ENCODE results near the gene ACOXL. TPM values are rescaled to one million over a fixed set of nuclear protein-coding genes. Genes with fewer than 3 reads are reported as not detected.
"Not testable (repeated sequence)": the region's sequence is repeated elsewhere in the genome, so short reads cannot be mapped to it uniquely, and the experiment has no call there.

ACOXL gene
- total and polyA plus RNA-seq, 10 of the 15 experiments (the other 5 are each of a cell fraction or from before 2014, with no cell fraction given) = 0.05 to 1.3 (median 0.71) TPM

DNA sequence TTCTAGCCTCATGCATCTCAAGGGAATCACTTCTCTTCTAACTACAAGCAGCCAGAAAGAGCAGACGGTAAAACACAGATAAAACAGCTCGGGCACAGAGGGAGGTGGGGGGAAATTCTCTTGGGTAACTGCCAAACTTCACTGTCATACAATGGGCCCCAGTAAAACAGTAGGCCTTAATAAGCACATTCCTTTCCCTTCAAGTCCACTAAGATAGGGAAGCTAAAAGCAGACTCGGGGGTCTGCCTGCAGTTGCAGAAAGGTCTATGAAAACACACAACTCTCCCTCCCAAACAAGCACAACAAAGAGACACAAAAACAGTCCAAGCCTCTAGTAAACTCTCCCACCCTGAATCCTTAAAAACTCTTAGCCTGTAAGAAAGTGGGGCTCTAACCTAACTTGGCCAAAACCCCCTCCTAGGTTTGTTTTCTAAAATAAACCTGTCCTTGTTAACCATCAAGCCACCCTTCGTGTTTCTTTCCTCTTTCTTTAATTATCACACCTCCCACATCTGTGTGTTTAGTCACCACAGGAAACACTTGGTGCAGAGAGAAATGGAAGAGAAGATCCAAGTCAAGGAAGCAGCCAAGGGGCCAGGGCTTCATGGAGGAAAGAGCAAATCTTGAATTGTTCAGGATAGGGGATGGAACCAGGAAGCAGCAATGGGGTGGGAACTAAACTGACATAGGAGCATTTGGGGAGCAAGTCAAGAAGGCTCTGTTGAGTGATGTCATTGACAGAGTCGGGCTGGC, 37.1 kb upstream of the ACOXL start:
- H3K79me2 ChIP-seq (ENCODE audit: control insufficient read depth, insufficient read depth, low read length); intact Hi-C loops (cut with micrococcal nuclease; ENCODE audit: unreplicated experiment); H3K4me1 ChIP-seq (ENCODE audit: control insufficient read depth, insufficient read depth, low read length); FAIRE-seq; H4K20me1 ChIP-seq (ENCODE audit: control insufficient read depth, insufficient read depth); H3K4me3 ChIP-seq; BruUV-seq (replicated peaks); H3K9ac ChIP-seq (ENCODE audit: control insufficient read depth, insufficient read depth, low read length); H3K9me3 ChIP-seq (replicated peaks; ENCODE audit: control insufficient read depth, insufficient read depth, low read length); H3K36me3 ChIP-seq (ENCODE audit: control insufficient read depth in 2 of 2, insufficient read depth in 2 of 2, low read length in 1 of 2); H3K4me2 ChIP-seq (ENCODE audit: control insufficient read depth, insufficient read depth); H3K27me3 ChIP-seq (replicated peaks in 1 of 2; ENCODE audit: control insufficient read depth in 2 of 2, insufficient read depth in 2 of 2, low read length in 1 of 2); in situ Hi-C loops (cut with MboI); H3K27ac ChIP-seq (ENCODE audit: control insufficient read depth, insufficient read depth); DNase-seq (ENCODE audit: low read depth, low spot score): not testable (repeated sequence)
- peak; percentile 65; the same call in 1 of the 2 replicates for TF ChIP-seq NBN (IDR thresholded peaks at IDR 0.05)
- TF ChIP-seq GATAD2B (conservative IDR thresholded peaks at IDR 0.05; ENCODE audit: low read depth) = 0 out of 2 replicates have a peak, but pooled peaks have one; percentile 25
- TF ChIP-seq, protein P1, sequence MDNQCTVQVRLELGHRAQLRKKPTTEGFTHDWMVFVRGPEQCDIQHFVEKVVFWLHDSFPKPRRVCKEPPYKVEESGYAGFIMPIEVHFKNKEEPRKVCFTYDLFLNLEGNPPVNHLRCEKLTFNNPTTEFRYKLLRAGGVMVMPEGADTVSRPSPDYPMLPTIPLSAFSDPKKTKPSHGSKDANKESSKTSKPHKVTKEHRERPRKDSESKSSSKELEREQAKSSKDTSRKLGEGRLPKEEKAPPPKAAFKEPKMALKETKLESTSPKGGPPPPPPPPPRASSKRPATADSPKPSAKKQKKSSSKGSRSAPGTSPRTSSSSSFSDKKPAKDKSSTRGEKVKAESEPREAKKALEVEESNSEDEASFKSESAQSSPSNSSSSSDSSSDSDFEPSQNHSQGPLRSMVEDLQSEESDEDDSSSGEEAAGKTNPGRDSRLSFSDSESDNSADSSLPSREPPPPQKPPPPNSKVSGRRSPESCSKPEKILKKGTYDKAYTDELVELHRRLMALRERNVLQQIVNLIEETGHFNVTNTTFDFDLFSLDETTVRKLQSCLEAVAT (IDR thresholded peaks at IDR 0.05) = 0 out of 2 replicates have a peak, but pooled peaks have one; percentile 32
- TF ChIP-seq HDGF (IDR thresholded peaks at IDR 0.05) = peak; percentile 74; the same call in 1 of the 2 replicates
- peak; percentile 41; the same call in 1 of the 2 replicates for TF ChIP-seq DPF2 (IDR thresholded peaks at IDR 0.05)
- TF ChIP-seq NR2F1 (conservative IDR thresholded peaks at IDR 0.05) = 0 out of 2 replicates have a peak, but pooled peaks have one; percentile 12
- peak; percentile 40 for TF ChIP-seq IKZF1 (conservative IDR thresholded peaks at IDR 0.05)
- peak; percentile 26; the same call in 1 of the 2 replicates for TF ChIP-seq ATF7 (IDR thresholded peaks at IDR 0.05; ENCODE audit: low read depth)
- peak; percentile 61 for TF ChIP-seq MTA2 (IDR thresholded peaks at IDR 0.05; ENCODE audit: low read depth)
- TF ChIP-seq MEF2B (IDR thresholded peaks at IDR 0.05; ENCODE audit: partially characterized antibody, poor library complexity, severe bottlenecking) = peak; percentile 44
- 0% methylated on average over 5 of the region's 5 CpGs for WGBS (ENCODE audit: insufficient coverage, insufficient replicate concordance, low lambda C conversion rate, missing lambda C conversion rate)
- ChIA-PET SMC1A (ENCODE audit: uncharacterized antibody, unreplicated experiment) (interaction anchor here (0.6 to 1.0 kb wide), 5 partner anchors 12 to 53 kb away, joined by 3 to 5 read pairs (median 3); no protein-coding TSS in a partner anchor), CTCF (interaction anchor here (0.9 kb wide), 1 partner anchor 59 kb away, joined by 5 read pairs; no protein-coding TSS in a partner anchor), RAD21 (ENCODE audit: unreplicated experiment) (interaction anchor here (1.0 to 1.2 kb wide), 4 partner anchors 12 to 60 kb away, joined by 3 read pairs; no protein-coding TSS in a partner anchor), POLR2A (interaction anchor here (0.7 to 1.1 kb wide), 6 partner anchors 12 to 23 kb away, joined by 3 to 11 read pairs (median 6); partner anchors contain the start of gene BUB1)
- peak; percentile 54 for ATAC-seq
- H2AFZ ChIP-seq (ENCODE audit: control insufficient read depth, low read depth, low read length) = peak overlapping the region; percentile 33

GRCh38 chr2:110698253-110698652, 34.1 kb upstream of the ACOXL start:
- H3K9ac ChIP-seq (ENCODE audit: control insufficient read depth, insufficient read depth, low read length); in situ Hi-C loops (cut with MboI); H4K20me1 ChIP-seq (ENCODE audit: control insufficient read depth, insufficient read depth); POLR2A ChIA-PET; H3K36me3 ChIP-seq (ENCODE audit: control insufficient read depth in 2 of 2, insufficient read depth in 2 of 2, low read length in 1 of 2); H3K79me2 ChIP-seq (ENCODE audit: control insufficient read depth, insufficient read depth, low read length); H2AFZ ChIP-seq (ENCODE audit: control insufficient read depth, low read depth, low read length); DNase-seq (ENCODE audit: low read depth, low spot score); H3K4me1 ChIP-seq (ENCODE audit: control insufficient read depth, insufficient read depth, low read length); H3K9me3 ChIP-seq (replicated peaks; ENCODE audit: control insufficient read depth, insufficient read depth, low read length); H3K4me2 ChIP-seq (ENCODE audit: control insufficient read depth, insufficient read depth); H3K27me3 ChIP-seq (replicated peaks in 1 of 2; ENCODE audit: control insufficient read depth in 2 of 2, insufficient read depth in 2 of 2, low read length in 1 of 2); ATAC-seq; H3K27ac ChIP-seq (ENCODE audit: control insufficient read depth, insufficient read depth); SMC1A ChIA-PET (ENCODE audit: uncharacterized antibody, unreplicated experiment); H3K4me3 ChIP-seq; BruUV-seq (replicated peaks); FAIRE-seq; CTCF ChIA-PET; intact Hi-C loops (cut with micrococcal nuclease; ENCODE audit: unreplicated experiment); RAD21 ChIA-PET (ENCODE audit: unreplicated experiment): not testable (repeated sequence)
- WGBS (ENCODE audit: insufficient coverage, insufficient replicate concordance, low lambda C conversion rate, missing lambda C conversion rate) = no CpG with 5 or more reads among the region's 6 CpGs

Measured in GM12878 (cell line).